ENCODE data around the gene PTPN21. TPM values are rescaled to one million over a fixed set of nuclear protein-coding genes. Genes with fewer than 3 reads are reported as not detected.
A peak's percentile ranks its signal among the peaks of the same experiment; 100 is the strongest.

PTPN21 gene
- total and polyA plus RNA-seq, 2 of the 13 experiments (the other 11 are each of a cell fraction or from before 2014, with no cell fraction given), result 2.0 to 3.7 TPM

- TF ChIP-seq ZHX1 (CRISPR knock-in tag; IDR thresholded peaks at IDR 0.05; ENCODE audit: low read depth), result peak; percentile 57
- peak; percentile 53; the same call in 1 of the 2 replicates for TF ChIP-seq NFE2L1 (CRISPR knock-in tag; IDR thresholded peaks at IDR 0.05; ENCODE audit: borderline replicate concordance)
- peak; percentile 97 for TF ChIP-seq REL (CRISPR knock-in tag; conservative IDR thresholded peaks at IDR 0.05)
- no peak for TF ChIP-seq EZH2 (conservative IDR thresholded peaks at IDR 0.05; ENCODE audit: low read depth, low read length)
- peak in 1 of 2 experiments; percentile 80; a peak in 1 of 4 replicates for TF ChIP-seq ATF4 (CRISPR knock-in tag; IDR thresholded peaks at IDR 0.05)
- TF ChIP-seq KDM5A (IDR thresholded peaks at IDR 0.05; ENCODE audit: borderline replicate concordance, low read length), result peak; percentile 72; the same call in 1 of the 2 replicates
- peak; percentile 97 for TF ChIP-seq ZNF883 (CRISPR knock-in tag; IDR thresholded peaks at IDR 0.05; ENCODE audit: not compliant biosample characterization)
- TF ChIP-seq KDM3A (CRISPR knock-in tag; IDR thresholded peaks at IDR 0.05; ENCODE audit: low read depth), result peak; percentile 64; the same call in 1 of the 2 replicates
- no peak for TF ChIP-seq HHEX (CRISPR knock-in tag; IDR thresholded peaks at IDR 0.05)
- TF ChIP-seq ZNF407 (CRISPR knock-in tag; IDR thresholded peaks at IDR 0.05; ENCODE audit: not compliant biosample characterization), result peak; percentile 91
- TF ChIP-seq AGO2 (optimal IDR thresholded peaks at IDR 0.05; ENCODE audit: low read depth, low read length), result peak; percentile 91
- no peak for TF ChIP-seq SMARCE1 (IDR thresholded peaks at IDR 0.05; ENCODE audit: borderline replicate concordance)
- TF ChIP-seq NFYB (CRISPR knock-in tag; IDR thresholded peaks at IDR 0.05), result no peak
- TF ChIP-seq TRIM24 (CRISPR knock-in tag; IDR thresholded peaks at IDR 0.05), result no peak
- no peak for TF ChIP-seq ZNF496 (CRISPR knock-in tag; IDR thresholded peaks at IDR 0.05; ENCODE audit: insufficient replicate concordance)
These were observed 8.3 kb upstream of the PTPN21 start, which contains the start of gene ZC3H14 (continued) for GRCh38 chr14:88562831-88563686.
